ENCODE measurements around the gene EEPD1. TPM values are rescaled to one million over a fixed set of nuclear protein-coding genes. Genes with fewer than 3 reads are reported as not detected.
A peak's percentile ranks its signal among the peaks of the same experiment; 100 is the strongest.

Gene EEPD1
- total RNA-seq, 6 experiments from 2014 or later, result 5.9 to 18.6 (median 10.6) TPM

DNA sequence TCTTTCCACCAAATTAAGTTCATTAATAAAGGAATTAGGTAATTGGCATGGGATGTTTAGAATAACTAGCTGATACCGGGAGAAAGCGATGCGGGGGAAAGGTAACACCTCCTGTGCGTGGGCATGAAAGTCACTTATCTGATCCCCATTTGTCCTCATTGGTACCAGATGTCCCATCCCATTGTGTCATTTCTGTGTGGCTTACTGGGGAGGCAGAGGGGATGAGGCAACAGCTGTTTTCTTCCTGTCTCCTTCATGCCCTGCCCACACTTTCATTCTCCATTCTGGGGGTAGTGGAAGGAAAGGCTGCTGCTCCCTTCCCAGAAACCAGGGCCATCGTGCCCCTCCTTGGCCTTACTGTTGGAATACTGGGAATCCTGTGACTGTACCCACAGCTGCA is 27.1 kb downstream of the EEPD1 start:
- H3K9me3 ChIP-seq, result no peaks in the 10 kb centered on the region
- H3K27ac ChIP-seq, result no peak overlapping the region
- no peak overlapping the region for H3K4me3 ChIP-seq
- TF ChIP-seq, protein P1, sequence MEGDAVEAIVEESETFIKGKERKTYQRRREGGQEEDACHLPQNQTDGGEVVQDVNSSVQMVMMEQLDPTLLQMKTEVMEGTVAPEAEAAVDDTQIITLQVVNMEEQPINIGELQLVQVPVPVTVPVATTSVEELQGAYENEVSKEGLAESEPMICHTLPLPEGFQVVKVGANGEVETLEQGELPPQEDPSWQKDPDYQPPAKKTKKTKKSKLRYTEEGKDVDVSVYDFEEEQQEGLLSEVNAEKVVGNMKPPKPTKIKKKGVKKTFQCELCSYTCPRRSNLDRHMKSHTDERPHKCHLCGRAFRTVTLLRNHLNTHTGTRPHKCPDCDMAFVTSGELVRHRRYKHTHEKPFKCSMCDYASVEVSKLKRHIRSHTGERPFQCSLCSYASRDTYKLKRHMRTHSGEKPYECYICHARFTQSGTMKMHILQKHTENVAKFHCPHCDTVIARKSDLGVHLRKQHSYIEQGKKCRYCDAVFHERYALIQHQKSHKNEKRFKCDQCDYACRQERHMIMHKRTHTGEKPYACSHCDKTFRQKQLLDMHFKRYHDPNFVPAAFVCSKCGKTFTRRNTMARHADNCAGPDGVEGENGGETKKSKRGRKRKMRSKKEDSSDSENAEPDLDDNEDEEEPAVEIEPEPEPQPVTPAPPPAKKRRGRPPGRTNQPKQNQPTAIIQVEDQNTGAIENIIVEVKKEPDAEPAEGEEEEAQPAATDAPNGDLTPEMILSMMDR (IDR thresholded peaks at IDR 0.05), result no peak
- TF ChIP-seq POLR2A (IDR thresholded peaks at IDR 0.05), result no peak
- no peaks in the 10 kb centered on the region for H3K36me3 ChIP-seq
- DNase-seq (no peak), ATAC-seq (no peak)
- no peaks in the 10 kb centered on the region for H3K27me3 ChIP-seq
- intact Hi-C loops (cut with DNase I), result no loop called here
- 92% methylated on average over 5 of the region's 5 CpGs for WGBS (ENCODE audit: insufficient coverage, low coverage, low lambda C conversion rate, missing lambda C conversion rate)
- H3K4me1 ChIP-seq, result peaks cover 0 to 8% (median 0%) of the 10 kb centered on the region in 4 donors

DNA sequence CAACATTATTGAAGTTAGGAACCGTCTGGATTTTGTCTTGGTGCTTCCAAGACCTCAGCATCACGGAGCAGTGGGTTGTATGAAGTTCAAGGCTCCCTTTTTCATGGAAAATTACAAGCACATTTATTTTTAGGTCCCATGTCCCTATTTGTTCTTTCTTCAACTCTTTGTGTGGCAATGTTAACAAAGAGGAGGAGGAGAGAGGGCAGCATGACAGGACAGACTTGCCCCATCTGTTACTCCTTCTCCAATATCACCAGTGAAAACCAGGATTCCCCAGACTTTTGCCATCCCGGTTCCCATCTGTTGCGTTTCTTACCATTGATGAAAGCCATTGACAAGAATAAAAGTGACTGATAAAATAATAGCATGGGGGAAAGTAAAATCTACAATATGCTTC is 28.6 kb downstream of the EEPD1 start:
- intact Hi-C loops (cut with DNase I), result no loop called here
- WGBS (ENCODE audit: insufficient coverage, low coverage, low lambda C conversion rate, missing lambda C conversion rate), result 77% methylated on average over 4 of the region's 4 CpGs
- DNase-seq, result no peak

GRCh38 chr7:36182854-36183604 is 30.0 kb downstream of the EEPD1 start:
- peak; percentile 72 to 87 (median 83) for ATAC-seq
- H3K9me3 ChIP-seq, result no peaks in the 10 kb centered on the region
- peak in 2 of 3 donors; percentile 35 to 60 for DNase-seq
- H3K4me1 ChIP-seq, result peaks cover 0 to 9% (median under 1%) of the 10 kb centered on the region in 4 donors
- H3K36me3 ChIP-seq, result no peaks in the 10 kb centered on the region
- no peak for TF ChIP-seq POLR2A (IDR thresholded peaks at IDR 0.05)
- TF ChIP-seq, protein P1 (IDR thresholded peaks at IDR 0.05), result no peak
- intact Hi-C loops (cut with DNase I), result no loop called here
- WGBS (ENCODE audit: insufficient coverage, low coverage, low lambda C conversion rate, missing lambda C conversion rate), result 35% methylated on average over 7 of the region's 13 CpGs
- no peaks in the 10 kb centered on the region for H3K27me3 ChIP-seq
- H3K27ac ChIP-seq, result peak overlapping the region in 1 of 3 donors; percentile 29
- no peak overlapping the region for H3K4me3 ChIP-seq

More for the DNA sequence above, 28.6 kb downstream of the EEPD1 start:
- Histone ChIP-seq H3K4me3 (no peak overlapping the region), H3K4me1 (peaks cover 0 to 8% (median 0%) of the 10 kb centered on the region in 4 donors), H3K27me3 (no peaks in the 10 kb centered on the region), H3K27ac (no peak overlapping the region), H3K9me3 (no peaks in the 10 kb centered on the region), H3K36me3 (no peaks in the 10 kb centered on the region)
- TF ChIP-seq, protein P1 (IDR thresholded peaks at IDR 0.05), result no peak
- TF ChIP-seq POLR2A (IDR thresholded peaks at IDR 0.05), result no peak
- peak in 1 of 4 donors; percentile 12 for ATAC-seq

- no peak for DNase-seq
- no peak for ATAC-seq
- Histone ChIP-seq H3K9me3 (no peaks in the 10 kb centered on the region), H3K27ac (no peak overlapping the region), H3K4me1 (peaks cover 0 to 17% (median 5%) of the 10 kb centered on the region in 4 donors), H3K36me3 (no peaks in the 10 kb centered on the region), H3K27me3 (no peaks in the 10 kb centered on the region), H3K4me3 (no peak overlapping the region)
- 100% methylated on average over 1 of the region's 2 CpGs for WGBS (ENCODE audit: insufficient coverage, low coverage, low lambda C conversion rate, missing lambda C conversion rate)
- intact Hi-C loops (cut with DNase I), result no loop called here
- no peak for TF ChIP-seq POLR2A (IDR thresholded peaks at IDR 0.05)
- TF ChIP-seq, protein P1 (IDR thresholded peaks at IDR 0.05), result no peak
Observed at GRCh38 chr7:36185092-36185491, 32.0 kb downstream of the EEPD1 start.
